Daoy (cell line): Measurements from ENCODE around the gene TMEM127. TPM values are rescaled to one million over a fixed set of nuclear protein-coding genes. Genes with fewer than 3 reads are reported as not detected.

Experiments used
- DNase-seq: peaks from one replicate; pipeline ENCODE4 v3.0.0-alpha.2; 2015; ENCODE audit warnings: low read depth
- total RNA-seq: library from RNA; depleted of rRNA; stranded (reverse); fragments of >200 nt; shearing (Covaris generic); gene quantifications from 2 replicates; pipeline ENCODE4 v1.2.3, GENCODE V29; 2014; rRNA removed

TMEM127 gene
- total RNA-seq, 1 experiment from 2014 or later: 19.1 TPM

- no peak for DNase-seq
Measured at GRCh38 chr2:96205888-96206287, 59.9 kb downstream of the TMEM127 start.

- no peak for DNase-seq
Measured at GRCh38 chr2:96204836-96205624, 60.8 kb downstream of the TMEM127 start.

DNA sequence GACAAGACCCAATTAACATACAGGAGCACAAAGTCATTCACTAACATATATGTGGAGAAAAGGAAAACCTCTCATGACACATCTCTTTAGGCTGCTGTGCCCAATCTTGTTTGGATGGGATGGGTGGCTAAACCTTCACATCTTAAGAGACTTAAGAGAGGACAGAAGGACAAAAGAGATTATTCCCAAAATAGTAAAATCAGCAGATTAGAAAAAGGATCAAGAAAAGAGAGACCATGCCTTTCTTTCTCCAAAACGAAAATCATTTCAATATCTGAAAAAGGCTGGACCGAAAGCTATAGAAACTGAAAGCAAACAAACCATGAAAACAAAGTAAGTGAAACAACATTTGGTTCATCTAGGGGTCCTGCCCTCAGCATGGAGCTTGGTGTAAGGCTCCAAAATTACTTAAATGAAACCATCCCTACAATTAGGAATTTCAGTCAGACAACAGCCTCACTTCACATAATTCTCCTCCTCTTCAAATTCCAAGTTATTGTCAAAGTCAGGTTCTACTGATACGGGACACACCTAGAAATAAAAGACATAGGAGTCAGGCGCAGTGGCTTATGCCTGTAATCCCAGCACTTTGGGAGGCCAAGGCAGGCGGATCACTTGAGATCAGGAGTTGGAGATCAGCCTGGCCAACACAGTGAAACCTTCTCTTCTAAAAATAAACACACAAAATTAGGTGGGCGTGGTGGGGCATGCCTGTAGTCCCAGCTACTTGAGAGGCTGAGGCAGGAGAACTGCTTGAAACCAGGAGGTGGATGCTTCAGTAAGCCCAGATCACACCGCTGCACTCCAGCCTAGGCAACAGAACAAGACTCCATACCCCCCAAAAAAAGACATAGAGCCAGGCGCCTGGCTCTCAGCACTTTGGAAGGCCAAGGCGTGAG, 62.4 kb downstream of the TMEM127 start:
- DNase-seq: no peak

DNA sequence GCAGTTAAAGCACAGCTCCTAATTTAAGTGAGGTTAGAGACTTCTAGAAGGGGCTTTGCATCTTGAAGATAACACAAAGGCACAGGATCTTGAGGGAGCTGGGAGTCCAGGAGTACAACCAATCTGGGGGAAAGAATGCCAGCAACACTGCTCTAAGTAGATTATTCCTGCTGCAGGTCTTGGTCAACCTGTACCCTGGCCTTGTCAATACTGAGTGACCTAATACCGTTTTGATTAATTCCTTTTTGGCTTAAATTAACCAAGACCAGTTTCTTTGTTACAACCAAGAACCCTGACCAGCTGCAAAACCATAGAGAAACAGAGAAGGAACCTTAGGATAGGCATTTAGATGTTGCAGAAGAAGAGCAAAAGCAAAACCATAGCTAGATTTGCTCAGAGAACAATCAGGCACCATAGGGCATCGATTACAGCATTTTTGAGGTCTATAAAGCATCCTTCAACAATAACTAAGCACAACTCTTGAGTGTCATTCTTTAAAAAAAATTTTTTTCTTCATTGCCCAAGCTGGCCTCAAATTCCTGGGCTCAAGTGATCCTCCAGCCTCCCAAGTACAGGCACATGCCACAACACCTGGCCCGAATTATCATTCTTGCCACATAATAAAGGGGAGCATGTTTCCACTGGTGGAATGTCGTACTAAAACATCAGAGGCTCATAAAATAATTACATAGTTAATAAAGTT, 63.5 kb downstream of the TMEM127 start:
- no peak for DNase-seq

GRCh38 chr2:96201338-96201737, 64.5 kb downstream of the TMEM127 start:
- DNase-seq: no peak

GRCh38 chr2:96198921-96199320, 66.9 kb downstream of the TMEM127 start:
- no peak for DNase-seq

Other genes with a start within 250 kb of the TMEM127 start
- 0.06 TPM in 1 of 2 replicates, not detected in the other for gene GPAT2, start 231.1 kb downstream of the TMEM127 start, total RNA-seq
- 0.42 TPM in 1 of 2 replicates, not detected in the other for gene ADRA2B, start 149.4 kb downstream of the TMEM127 start, total RNA-seq
- not detected in 2 replicates for gene ASTL, start 127.5 kb downstream of the TMEM127 start, total RNA-seq
- gene DUSP2, start 120.6 kb downstream of the TMEM127 start, total RNA-seq: 21.1 and 24.4 TPM in 2 replicates
- gene STARD7, start 57.2 kb downstream of the TMEM127 start, total RNA-seq: 176 and 199 TPM in 2 replicates
- 136 and 166 TPM in 2 replicates for gene CIAO1, start 228 bp upstream of the TMEM127 start, total RNA-seq
- 29.2 and 34.9 TPM in 2 replicates for gene SNRNP200, start 39.5 kb upstream of the TMEM127 start, total RNA-seq
- gene ITPRIPL1, start 59.3 kb upstream of the TMEM127 start, total RNA-seq: 2.4 and 2.7 TPM in 2 replicates
- 56.2 and 66.9 TPM in 2 replicates for gene NCAPH, start 69.8 kb upstream of the TMEM127 start, total RNA-seq
- 0.23 and 1.2 TPM in 2 replicates for gene NEURL3, start 239.4 kb upstream of the TMEM127 start, total RNA-seq